Measurements from ENCODE around the gene SGTA.

Gene SGTA

GRCh38 chr19:2780284-2780683, 2.8 kb downstream of the SGTA start:
- Histone ChIP-seq H3K27me3 (ENCODE audit: insufficient read depth, low read length) (no peaks in the 10 kb centered on the region), H3K4me3 (ENCODE audit: low read length) (no peak overlapping the region), H3K9me3 (ENCODE audit: low read length) (peaks cover 6% of the 10 kb centered on the region), H3K4me1 (ENCODE audit: insufficient read depth, low read length) (peaks cover 21% of the 10 kb centered on the region), H3K36me3 (ENCODE audit: insufficient read depth, low read length) (peaks cover 19% of the 10 kb centered on the region), H2AFZ (ENCODE audit: low read depth, low read length) (no peak overlapping the region)

GRCh38 chr19:2779121-2779740, 3.8 kb downstream of the SGTA start:
- Histone ChIP-seq H3K36me3 (ENCODE audit: insufficient read depth, low read length) (peaks cover 19% of the 10 kb centered on the region), H3K9me3 (ENCODE audit: low read length) (peaks cover 6% of the 10 kb centered on the region), H3K4me3 (ENCODE audit: low read length) (no peak overlapping the region), H3K27me3 (ENCODE audit: insufficient read depth, low read length) (no peaks in the 10 kb centered on the region), H2AFZ (ENCODE audit: low read depth, low read length) (no peak overlapping the region), H3K4me1 (ENCODE audit: insufficient read depth, low read length) (peaks cover 17% of the 10 kb centered on the region)

DNA sequence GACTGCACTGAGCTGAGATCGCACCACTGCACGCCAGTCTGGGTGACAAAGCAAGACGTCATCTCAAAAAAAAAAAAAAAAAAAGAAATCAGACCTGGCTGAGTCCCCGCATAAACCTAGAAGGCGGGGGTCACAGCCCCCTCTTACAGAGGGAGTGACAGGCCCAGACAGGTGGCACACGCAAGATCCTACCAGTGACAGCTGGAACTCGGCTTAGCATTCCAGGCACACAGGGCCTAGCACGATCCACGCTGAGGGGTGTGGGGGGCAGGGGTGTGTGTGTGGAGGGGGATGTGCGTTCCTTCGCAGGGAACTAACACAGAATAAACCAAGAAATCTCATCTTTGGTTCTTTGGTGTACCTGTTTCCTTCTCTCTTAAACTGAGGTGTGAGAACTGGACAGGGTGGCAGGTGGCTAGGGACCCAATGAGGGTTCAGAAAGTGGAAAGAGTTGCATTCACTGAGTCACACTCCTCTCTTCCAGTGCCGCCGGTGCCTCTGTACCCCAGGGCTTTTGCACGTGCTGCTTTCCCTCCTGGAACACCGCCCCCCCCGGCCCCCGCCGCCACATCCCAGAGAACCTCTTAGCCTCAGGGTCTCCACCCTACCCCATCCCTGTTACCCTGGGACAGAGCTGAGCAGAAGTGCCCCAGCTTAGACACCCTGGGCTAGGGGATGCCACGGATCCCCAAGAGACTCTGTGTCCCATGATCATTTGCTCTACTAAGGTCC, 5.0 kb downstream of the SGTA start:
- peaks cover 19% of the 10 kb centered on the region for H3K36me3 ChIP-seq (ENCODE audit: insufficient read depth, low read length)
- no peak overlapping the region for H2AFZ ChIP-seq (ENCODE audit: low read depth, low read length)
- H3K9me3 ChIP-seq (ENCODE audit: low read length) = peaks cover 7% of the 10 kb centered on the region
- peaks cover 14% of the 10 kb centered on the region for H3K4me1 ChIP-seq (ENCODE audit: insufficient read depth, low read length)
- H3K4me3 ChIP-seq (ENCODE audit: low read length) = no peak overlapping the region
- H3K27me3 ChIP-seq (ENCODE audit: insufficient read depth, low read length) = no peaks in the 10 kb centered on the region

DNA sequence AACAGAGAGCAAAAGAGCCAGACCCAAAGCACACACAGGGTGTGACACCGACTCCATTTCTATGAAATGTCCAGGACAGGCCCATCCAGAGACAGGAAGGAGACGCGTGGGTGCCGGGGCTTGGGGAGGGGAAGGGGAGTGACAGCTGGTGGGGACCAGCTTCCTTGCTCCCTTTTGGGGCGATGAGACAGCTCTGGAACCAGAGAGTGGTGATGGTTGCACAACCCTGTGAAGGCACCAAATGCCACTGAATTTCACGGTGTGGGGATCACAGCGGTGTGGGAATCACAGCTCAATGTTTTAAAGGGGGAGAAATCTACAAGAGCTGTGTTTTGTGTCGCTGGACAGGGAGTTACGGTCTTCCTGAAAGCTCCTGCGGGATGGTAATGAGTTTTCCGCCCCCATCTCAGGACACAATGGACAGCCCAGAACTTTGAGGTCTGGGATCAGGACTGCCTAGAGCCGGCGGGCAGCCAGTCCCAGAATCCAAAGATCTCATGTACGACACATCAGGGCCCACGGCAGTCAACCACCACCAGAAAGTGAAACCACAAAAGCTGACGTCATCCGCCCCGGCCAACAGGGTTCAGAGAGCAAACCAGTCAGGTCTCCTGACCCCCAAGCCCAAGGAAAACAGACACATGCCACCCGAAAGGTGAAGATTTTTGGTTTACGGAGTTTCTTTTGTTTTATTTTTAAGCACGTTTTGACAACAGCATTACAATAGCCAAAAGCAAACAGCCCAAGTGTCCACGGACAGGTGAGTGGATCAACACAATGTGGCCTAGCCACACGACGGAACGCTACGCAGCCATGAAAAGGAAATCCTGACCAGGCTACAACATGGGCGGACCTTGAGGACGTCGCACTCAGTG, 7.3 kb downstream of the SGTA start:
- no peaks in the 10 kb centered on the region for H3K27me3 ChIP-seq (ENCODE audit: insufficient read depth, low read length)
- no peaks in the 10 kb centered on the region for H3K4me1 ChIP-seq (ENCODE audit: insufficient read depth, low read length)
- peaks cover 7% of the 10 kb centered on the region for H3K9me3 ChIP-seq (ENCODE audit: low read length)
- H2AFZ ChIP-seq (ENCODE audit: low read depth, low read length) = no peak overlapping the region
- no peak overlapping the region for H3K4me3 ChIP-seq (ENCODE audit: low read length)
- H3K36me3 ChIP-seq (ENCODE audit: insufficient read depth, low read length) = peaks cover 19% of the 10 kb centered on the region

DNA sequence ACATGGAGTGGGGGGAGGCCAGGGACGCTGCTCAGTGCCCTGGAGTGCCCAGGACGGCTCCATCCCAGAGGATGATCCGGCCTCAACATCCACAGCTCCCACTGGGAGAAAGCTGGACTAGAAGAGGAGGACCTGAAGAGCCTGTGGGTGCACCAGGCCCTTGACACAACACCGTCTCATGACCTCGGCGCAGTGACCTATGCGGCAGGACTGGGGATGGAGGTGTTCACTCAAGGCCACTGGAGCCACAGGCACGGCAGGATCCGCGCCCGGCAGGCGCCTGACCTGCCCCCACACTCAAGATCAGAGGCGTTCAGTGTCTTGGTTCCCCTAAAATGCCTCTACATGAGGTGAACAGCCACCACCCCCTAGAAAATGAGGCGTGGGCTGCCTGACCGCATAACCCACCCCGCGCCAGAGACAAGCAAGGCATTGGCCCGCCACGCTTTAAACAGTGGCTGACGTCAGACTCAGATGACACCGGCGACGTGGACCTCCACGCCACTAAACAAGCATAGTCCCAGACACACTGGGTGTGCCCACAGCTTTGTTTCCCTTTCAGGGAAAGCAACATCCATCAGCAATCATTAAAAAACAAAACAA, 8.0 kb downstream of the SGTA start:
- H3K36me3 ChIP-seq (ENCODE audit: insufficient read depth, low read length) = peaks cover 22% of the 10 kb centered on the region
- H3K4me3 ChIP-seq (ENCODE audit: low read length) = no peak overlapping the region
- H3K27me3 ChIP-seq (ENCODE audit: insufficient read depth, low read length) = no peaks in the 10 kb centered on the region
- no peaks in the 10 kb centered on the region for H3K4me1 ChIP-seq (ENCODE audit: insufficient read depth, low read length)
- no peak overlapping the region for H2AFZ ChIP-seq (ENCODE audit: low read depth, low read length)
- H3K9me3 ChIP-seq (ENCODE audit: low read length) = peaks cover 7% of the 10 kb centered on the region

DNA sequence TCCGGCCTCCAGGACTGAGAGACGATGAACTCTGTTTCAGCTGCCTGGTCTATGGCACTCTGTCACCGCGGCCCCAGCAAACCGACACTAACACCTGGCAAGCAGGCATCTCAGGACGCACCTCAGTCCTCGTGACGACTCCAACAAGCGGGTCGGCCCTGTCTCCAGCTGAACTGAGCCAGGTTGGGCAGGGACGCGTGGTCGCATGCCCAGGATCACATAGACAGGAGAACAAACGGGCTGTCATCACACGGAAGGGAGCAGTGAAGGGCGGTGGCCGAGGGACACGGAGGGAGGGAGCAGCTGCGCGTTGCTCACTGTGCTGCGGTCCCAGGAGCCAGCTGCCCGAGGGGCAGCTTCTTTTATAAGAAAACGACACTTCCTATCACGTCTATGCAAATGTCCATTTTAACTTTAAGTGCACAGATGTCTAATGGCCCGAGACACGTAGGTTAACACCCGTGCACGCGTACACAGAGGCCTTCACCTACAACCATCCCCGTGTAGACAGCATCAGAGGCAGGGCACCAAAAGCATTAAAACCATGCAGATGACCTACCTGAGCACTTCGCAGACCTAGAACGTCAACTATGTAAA, 8.9 kb downstream of the SGTA start:
- peaks cover 24% of the 10 kb centered on the region for H3K36me3 ChIP-seq (ENCODE audit: insufficient read depth, low read length)
- H3K4me3 ChIP-seq (ENCODE audit: low read length) = no peak overlapping the region
- H3K27me3 ChIP-seq (ENCODE audit: insufficient read depth, low read length) = no peaks in the 10 kb centered on the region
- H3K9me3 ChIP-seq (ENCODE audit: low read length) = peaks cover 7% of the 10 kb centered on the region
- H3K4me1 ChIP-seq (ENCODE audit: insufficient read depth, low read length) = no peaks in the 10 kb centered on the region
- no peak overlapping the region for H2AFZ ChIP-seq (ENCODE audit: low read depth, low read length)

DNA sequence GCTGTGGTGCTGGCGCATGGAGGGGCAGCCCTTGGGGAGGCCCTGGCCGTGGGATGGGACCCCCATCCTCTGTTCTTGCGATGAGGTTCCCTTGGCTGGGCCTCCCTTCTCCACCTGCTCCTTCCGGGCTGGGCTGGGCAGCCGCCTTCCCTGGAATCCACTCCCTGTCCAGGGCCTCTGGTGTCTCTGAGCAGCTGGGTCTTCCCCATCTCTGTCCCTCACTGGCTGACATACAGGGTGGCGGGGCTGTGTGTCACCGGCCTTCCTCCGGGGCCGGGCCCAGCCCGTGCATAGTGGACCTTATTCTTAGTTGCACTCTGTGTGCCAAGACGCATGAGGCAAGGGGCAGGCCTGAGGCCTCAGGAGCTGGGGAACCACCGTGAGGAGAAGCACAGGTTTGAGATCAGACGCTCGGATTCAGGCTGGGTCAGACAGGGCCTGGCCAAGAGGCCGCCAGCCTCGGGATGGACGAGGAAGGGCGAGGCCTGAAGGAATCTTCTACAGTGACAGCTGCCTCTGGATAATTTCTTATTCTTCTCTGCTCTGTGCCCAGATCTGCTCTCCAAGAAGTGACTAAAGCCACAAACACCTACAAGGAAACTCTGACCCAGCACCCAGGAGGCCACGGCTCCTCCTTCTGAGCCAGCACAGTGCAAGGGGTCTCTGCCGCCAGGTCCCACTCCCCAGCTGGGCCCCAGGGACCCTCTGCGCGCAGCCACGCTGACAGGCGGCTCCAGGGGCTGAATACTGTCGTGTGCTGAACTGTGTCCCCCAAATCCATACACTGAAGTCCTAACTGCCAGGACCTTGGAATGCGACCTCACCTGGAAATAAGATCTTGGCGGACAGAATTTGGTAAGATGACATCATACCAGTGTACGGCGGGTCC, 11.0 kb downstream of the SGTA start:
- Histone ChIP-seq H3K4me1 (ENCODE audit: insufficient read depth, low read length) (no peaks in the 10 kb centered on the region), H3K4me3 (ENCODE audit: low read length) (no peak overlapping the region), H3K36me3 (ENCODE audit: insufficient read depth, low read length) (peaks cover 31% of the 10 kb centered on the region), H2AFZ (ENCODE audit: low read depth, low read length) (no peak overlapping the region), H3K27me3 (ENCODE audit: insufficient read depth, low read length) (no peaks in the 10 kb centered on the region), H3K9me3 (ENCODE audit: low read length) (peaks cover 6% of the 10 kb centered on the region)

DNA sequence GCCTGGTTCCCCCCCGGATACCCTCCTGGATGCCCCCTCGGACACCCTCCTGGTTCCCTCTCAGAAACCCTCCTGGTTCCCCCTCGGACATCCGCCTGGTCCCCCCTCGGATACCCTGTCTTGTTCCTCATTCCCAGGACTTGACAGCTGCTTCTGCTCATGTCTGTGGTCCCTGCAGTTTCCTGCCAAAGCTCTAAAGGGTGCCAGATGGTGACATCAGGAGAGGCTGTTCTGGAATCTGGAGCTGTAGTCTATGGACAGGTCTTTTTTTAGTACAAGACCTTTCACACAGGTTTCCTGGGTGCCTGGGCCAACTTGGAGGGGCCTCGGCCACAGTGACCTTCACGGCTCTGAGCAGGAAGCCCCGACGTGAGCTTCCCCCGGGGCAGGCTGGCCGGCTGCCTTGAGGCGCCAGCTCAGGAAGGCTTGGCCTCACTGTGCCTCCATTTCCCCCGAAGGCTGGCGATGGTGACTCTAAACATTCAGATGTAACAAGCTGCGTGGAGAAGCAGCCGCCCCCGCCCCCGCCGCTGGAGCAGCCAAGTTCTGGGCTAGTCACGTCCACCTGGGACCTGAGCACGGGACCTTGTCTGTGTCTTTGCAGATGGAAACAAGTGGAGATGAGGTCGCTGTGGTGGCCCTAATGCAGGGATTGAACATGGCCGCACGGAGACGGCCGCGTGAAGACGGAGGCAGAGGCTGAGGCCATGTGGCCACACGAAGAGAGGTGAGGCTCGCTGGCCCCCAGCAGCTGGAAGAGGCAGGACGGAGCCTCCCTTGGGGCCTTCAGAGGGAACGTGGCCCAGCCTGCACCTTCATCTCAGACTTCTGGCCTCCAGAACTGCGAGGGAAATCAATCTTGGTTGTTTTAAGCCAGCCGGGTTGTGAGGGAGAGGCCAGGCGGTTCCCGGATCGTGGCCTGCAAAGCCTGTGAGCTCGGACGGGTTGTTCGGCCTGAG, 12.7 kb downstream of the SGTA start:
- no peak overlapping the region for H3K4me3 ChIP-seq (ENCODE audit: low read length)
- H3K4me1 ChIP-seq (ENCODE audit: insufficient read depth, low read length) = no peaks in the 10 kb centered on the region
- no peaks in the 10 kb centered on the region for H3K27me3 ChIP-seq (ENCODE audit: insufficient read depth, low read length)
- peaks cover 39% of the 10 kb centered on the region for H3K36me3 ChIP-seq (ENCODE audit: insufficient read depth, low read length)
- H3K9me3 ChIP-seq (ENCODE audit: low read length) = peaks cover 2% of the 10 kb centered on the region
- H2AFZ ChIP-seq (ENCODE audit: low read depth, low read length) = no peak overlapping the region

- Histone ChIP-seq H3K27me3 (ENCODE audit: insufficient read depth, low read length) (no peaks in the 10 kb centered on the region), H3K9me3 (ENCODE audit: low read length) (peaks cover 2% of the 10 kb centered on the region), H3K4me1 (ENCODE audit: insufficient read depth, low read length) (no peaks in the 10 kb centered on the region), H3K36me3 (ENCODE audit: insufficient read depth, low read length) (peaks cover 49% of the 10 kb centered on the region), H3K4me3 (ENCODE audit: low read length) (no peak overlapping the region), H2AFZ (ENCODE audit: low read depth, low read length) (no peak overlapping the region)
Observed at GRCh38 chr19:2769218-2769617, 13.9 kb downstream of the SGTA start.

- H3K36me3 ChIP-seq (ENCODE audit: insufficient read depth, low read length) = peaks cover 55% of the 10 kb centered on the region
- H3K4me1 ChIP-seq (ENCODE audit: insufficient read depth, low read length) = no peaks in the 10 kb centered on the region
- no peaks in the 10 kb centered on the region for H3K9me3 ChIP-seq (ENCODE audit: low read length)
- no peaks in the 10 kb centered on the region for H3K27me3 ChIP-seq (ENCODE audit: insufficient read depth, low read length)
- no peak overlapping the region for H2AFZ ChIP-seq (ENCODE audit: low read depth, low read length)
- H3K4me3 ChIP-seq (ENCODE audit: low read length) = no peak overlapping the region
Observed at GRCh38 chr19:2768365-2769132, 14.5 kb downstream of the SGTA start.

DNA sequence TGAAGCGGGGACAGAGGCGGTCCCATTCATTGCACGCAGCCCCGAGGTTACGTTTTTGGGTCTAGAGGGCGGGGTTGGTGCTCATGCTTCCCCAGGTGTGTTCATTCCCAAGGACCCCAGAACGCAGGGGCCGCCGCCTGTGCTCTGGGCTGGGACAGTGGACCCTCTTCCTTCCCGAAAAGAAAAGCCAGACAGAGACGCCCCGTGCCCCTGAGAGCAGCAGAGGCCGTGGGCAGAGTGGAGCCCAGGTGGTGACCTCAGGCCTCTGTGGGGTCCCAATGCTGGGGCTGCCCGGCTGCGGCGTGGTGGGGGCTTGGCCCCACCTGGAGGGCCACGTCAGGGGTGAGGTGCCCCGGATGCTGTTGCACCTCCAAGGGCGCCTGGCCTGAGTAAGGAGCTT, 15.4 kb downstream of the SGTA start:
- Histone ChIP-seq H3K36me3 (ENCODE audit: insufficient read depth, low read length) (peaks cover 59% of the 10 kb centered on the region), H3K9me3 (ENCODE audit: low read length) (no peaks in the 10 kb centered on the region), H3K4me1 (ENCODE audit: insufficient read depth, low read length) (no peaks in the 10 kb centered on the region), H3K4me3 (ENCODE audit: low read length) (no peak overlapping the region), H2AFZ (ENCODE audit: low read depth, low read length) (no peak overlapping the region), H3K27me3 (ENCODE audit: insufficient read depth, low read length) (no peaks in the 10 kb centered on the region)

Measured in neuron (in vitro differentiated cells).